Small intestine (tissue), 4 donors: ENCODE results near the gene NSUN5. TPM values are rescaled to one million over a fixed set of nuclear protein-coding genes. Genes with fewer than 3 reads are reported as not detected.

ENCODE experiments used
- polyA plus RNA-seq, 4 donors: library from polyadenylated mRNA; stranded (reverse) in 3 of 4; unstranded in 1 of 4; fragments of 200-250 nt in 3 of 4; fragments of 120-200 nt in 1 of 4; gene quantifications; one replicate each; pipeline versions ENCODE4 v1.2.1 to v1.2.3, GENCODE V29; 2013
- donor health status: healthy with polysubstance abuse.
- donor health status: Bipolar disorder and iron deficiency.
- donor health status: healthy.

The NSUN5 gene
- polyA plus RNA-seq, 4 donors: 22.5 to 34.0 (median 30.8) TPM

Other genes starting within 250 kb of the NSUN5 start
- gene SPDYE9, start 222.8 kb downstream of the NSUN5 start, polyA plus RNA-seq: under 1 TPM in 1 of 4 donors, not detected in 3; 0.30 TPM
- 1 to 10 TPM in 1 of 4 donors, under 1 TPM in 2, not detected in 1; 0.27 to 2.1 (median 0.54) TPM for gene TRIM50, start 19.3 kb upstream of the NSUN5 start, polyA plus RNA-seq
- under 1 TPM in 1 of 4 donors, not detected in 3; 0.06 TPM for gene FKBP6, start 19.3 kb upstream of the NSUN5 start, polyA plus RNA-seq
- gene FZD9, start 125.0 kb upstream of the NSUN5 start, polyA plus RNA-seq: 1 to 10 TPM in 1 of 4 donors, under 1 TPM in 2, not detected in 1; 0.27 to 3.6 (median 0.30) TPM
- 10 to 100 TPM; 15.7 to 34.4 (median 23.2) TPM for gene BAZ1B, start 213.5 kb upstream of the NSUN5 start, polyA plus RNA-seq
- gene BCL7B, start 248.9 kb upstream of the NSUN5 start, polyA plus RNA-seq: 10 to 100 TPM; 38.8 to 86.2 (median 64.3) TPM